ENCODE data around the gene MAGEA12. TPM values are rescaled to one million over a fixed set of nuclear protein-coding genes. Genes with fewer than 3 reads are reported as not detected.
"Not testable (repeated sequence)": the region's sequence is repeated elsewhere in the genome, so short reads cannot be mapped to it uniquely, and the experiment has no call there.

The MAGEA12 gene
- total RNA-seq, 2 donors from 2014 or later = not detected

DNA sequence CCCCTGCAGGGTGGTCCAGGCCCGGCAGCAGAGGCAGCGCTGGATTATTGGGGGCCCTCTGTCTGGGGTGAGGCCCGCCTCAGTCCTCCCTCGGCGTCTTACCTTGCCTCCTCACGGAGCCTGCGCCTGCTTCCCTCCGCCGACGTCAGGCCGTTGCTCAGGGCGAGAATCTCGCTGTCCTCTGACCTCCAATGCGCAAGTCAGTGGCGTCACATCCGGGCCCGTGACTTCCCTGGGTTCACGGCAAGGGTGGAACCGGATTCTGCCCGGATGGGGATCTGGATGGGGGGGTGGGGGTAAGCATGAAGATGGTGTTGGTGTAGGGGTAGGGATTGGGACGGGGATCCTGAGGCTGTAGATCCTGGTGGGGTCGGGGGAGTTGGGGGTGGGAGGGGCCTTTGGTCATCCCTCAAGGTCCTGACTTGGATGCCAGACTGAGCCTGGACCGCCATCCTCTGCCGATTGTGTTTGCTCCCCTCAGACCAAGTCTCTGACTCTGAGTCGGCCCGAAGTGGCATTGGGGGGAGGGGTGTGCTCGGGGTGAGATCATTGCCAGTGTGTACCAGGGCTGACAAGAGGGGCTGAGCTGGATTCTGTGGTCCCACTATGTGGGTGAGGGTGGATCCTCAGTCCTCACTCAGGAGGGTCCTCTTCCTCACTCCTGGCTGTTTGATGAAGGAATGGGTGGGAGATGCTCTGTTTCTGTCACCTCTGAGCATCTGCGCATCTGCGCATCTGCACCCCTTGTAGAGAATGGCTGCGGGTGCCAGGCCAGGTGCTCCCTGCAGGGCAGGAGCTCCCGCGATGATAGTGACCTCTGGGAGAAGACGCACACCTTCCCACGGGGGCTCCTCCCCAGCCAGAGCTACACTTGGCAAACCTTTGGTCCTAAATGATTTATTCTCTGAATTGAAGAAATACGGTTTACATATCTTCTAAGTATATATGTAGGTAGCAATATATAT lies 20.4 kb downstream of the MAGEA12 start, which contains the start of gene MAGEA2:
TSS of gene MAGEA2 (minus strand) at position 157 of the 965 bp plus-strand sequence. CDS start 2,479 bp downstream, outside the sequence.
- H3K27ac Mint-ChIP-seq; H3K36me3 Mint-ChIP-seq (ENCODE audit: low read depth); H3K27me3 Mint-ChIP-seq; H3K9me3 Mint-ChIP-seq; H3K4me3 Mint-ChIP-seq; H3K4me1 Mint-ChIP-seq; ATAC-seq (replicated peaks): not testable (repeated sequence)

- not testable (repeated sequence) for ATAC-seq (replicated peaks); H3K36me3 Mint-ChIP-seq (ENCODE audit: low read depth); H3K4me1 Mint-ChIP-seq; H3K27me3 Mint-ChIP-seq; H3K27ac Mint-ChIP-seq; H3K4me3 Mint-ChIP-seq; H3K9me3 Mint-ChIP-seq
Observed at GRCh38 chrX:152754871-152755270, 21.3 kb downstream of the MAGEA12 start.

GRCh38 chrX:152758918-152759317 lies 25.4 kb downstream of the MAGEA12 start, which contains the start of gene CSAG3:
Gene CSAG3, plus strand, starts transcription at chrX:152759218.
- not testable (repeated sequence) for H3K9me3 Mint-ChIP-seq; H3K4me1 Mint-ChIP-seq; H3K27ac Mint-ChIP-seq; ATAC-seq (replicated peaks); H3K36me3 Mint-ChIP-seq (ENCODE audit: low read depth); H3K4me3 Mint-ChIP-seq; H3K27me3 Mint-ChIP-seq

GRCh38 chrX:152759544-152759943 lies 26.0 kb downstream of the MAGEA12 start:
- not testable (repeated sequence) for H3K27me3 Mint-ChIP-seq; H3K27ac Mint-ChIP-seq; H3K4me3 Mint-ChIP-seq; H3K36me3 Mint-ChIP-seq (ENCODE audit: low read depth); ATAC-seq (replicated peaks); H3K4me1 Mint-ChIP-seq; H3K9me3 Mint-ChIP-seq

DNA sequence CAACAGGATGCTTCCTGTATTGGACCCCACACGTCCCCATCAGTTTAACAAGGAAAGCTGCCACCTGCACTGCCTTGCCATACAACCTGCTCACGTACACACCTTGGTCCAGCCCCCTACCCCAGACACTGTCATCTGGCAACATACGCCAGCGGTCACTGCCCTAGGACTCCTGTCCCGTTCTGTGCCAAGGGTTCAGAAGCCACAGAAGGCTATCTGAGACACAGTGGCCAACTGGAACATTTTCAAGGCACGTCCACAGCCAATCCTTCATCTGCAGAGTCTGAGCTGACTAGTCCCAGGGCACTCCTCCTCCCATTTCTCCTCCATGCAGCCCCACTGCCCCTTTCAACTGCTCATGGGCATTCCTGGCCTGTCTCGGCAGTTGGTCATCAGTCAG lies 28.0 kb downstream of the MAGEA12 start:
- not testable (repeated sequence) for ATAC-seq (replicated peaks); H3K27me3 Mint-ChIP-seq

GRCh38 chrX:152766562-152766961 lies 33.0 kb downstream of the MAGEA12 start:
- not testable (repeated sequence) for H3K27ac Mint-ChIP-seq; ATAC-seq (replicated peaks); H3K36me3 Mint-ChIP-seq (ENCODE audit: low read depth); H3K4me1 Mint-ChIP-seq; H3K27me3 Mint-ChIP-seq; H3K4me3 Mint-ChIP-seq; H3K9me3 Mint-ChIP-seq

More for the DNA sequence above, 28.0 kb downstream of the MAGEA12 start:
- H3K4me3 Mint-ChIP-seq; H3K9me3 Mint-ChIP-seq; H3K4me1 Mint-ChIP-seq; H3K36me3 Mint-ChIP-seq (ENCODE audit: low read depth); H3K27ac Mint-ChIP-seq: not testable (repeated sequence)

GRCh38 chrX:152769549-152770289 lies 36.2 kb downstream of the MAGEA12 start, which contains the start of gene MAGEA6:
Gene MAGEA6, minus strand, starts transcription at chrX:152769689. Its CDS starts 2,039 bp downstream, at chrX:152767650.
- not testable (repeated sequence) for H3K4me1 Mint-ChIP-seq; H3K36me3 Mint-ChIP-seq (ENCODE audit: low read depth); H3K27ac Mint-ChIP-seq; ATAC-seq (replicated peaks); H3K4me3 Mint-ChIP-seq; H3K27me3 Mint-ChIP-seq; H3K9me3 Mint-ChIP-seq

- H3K4me3 Mint-ChIP-seq; H3K36me3 Mint-ChIP-seq (ENCODE audit: low read depth); H3K27ac Mint-ChIP-seq; H3K27me3 Mint-ChIP-seq; H3K4me1 Mint-ChIP-seq; H3K9me3 Mint-ChIP-seq; ATAC-seq (replicated peaks): not testable (repeated sequence)
Observed at GRCh38 chrX:152787062-152787461, 53.5 kb downstream of the MAGEA12 start.

Other genes starting within 250 kb of the MAGEA12 start
- gene GABRQ, start 95.9 kb upstream of the MAGEA12 start, total RNA-seq = under 1 TPM in 1 of 2 donors, not detected in 1; 0.05 TPM
- not detected for gene MAGEA3, start 35.0 kb upstream of the MAGEA12 start, total RNA-seq
- not detected for gene CSAG2, start 24.5 kb upstream of the MAGEA12 start, total RNA-seq
- not detected for gene MAGEA2B, start 19.1 kb upstream of the MAGEA12 start, total RNA-seq
- gene CSAG1, start within 50 bp of the MAGEA12 start, total RNA-seq = not detected
- not detected for gene MAGEA2, start 20.1 kb downstream of the MAGEA12 start, total RNA-seq
- gene CSAG3, start 25.5 kb downstream of the MAGEA12 start, total RNA-seq = under 1 TPM in 1 of 2 donors, not detected in 1; 0.32 TPM
- gene MAGEA6, start 35.9 kb downstream of the MAGEA12 start, total RNA-seq = not detected
- 1 to 10 TPM; 5.2 to 7.0 TPM for gene CETN2, start 97.0 kb downstream of the MAGEA12 start, total RNA-seq
- 10 to 100 TPM; 12.2 to 20.2 TPM for gene NSDHL, start 97.3 kb downstream of the MAGEA12 start, total RNA-seq
- 1 to 10 TPM; 2.3 TPM for gene ZNF185, start 164.3 kb downstream of the MAGEA12 start, total RNA-seq